Activated CD8-positive, alpha-beta memory T cell treated with anti-CD3 and anti-CD28 coated beads for 24 hours (primary cell): Measurements from ENCODE around the gene OR6C1.
"Not testable (repeated sequence)": the region's sequence is repeated elsewhere in the genome, so short reads cannot be mapped to it uniquely, and the experiment has no call there.

ENCODE experiments used
- DNase-seq: peaks from one replicate; pipeline ENCODE4 v3.0.0-alpha.2; 2020

The OR6C1 gene

GRCh38 chr12:55314043-55314442 lies at the start of gene OR6C1:
Gene OR6C1 (plus strand): TSS chr12:55314343. CDS start chr12:55320600, 6,257 bp downstream.
- no peak for DNase-seq

- DNase-seq, result no peak
Observed at GRCh38 chr12:55280991-55281390, 33.2 kb upstream of the OR6C1 start.

GRCh38 chr12:55289999-55290398 lies 24.1 kb upstream of the OR6C1 start:
- DNase-seq, result no peak

- DNase-seq, result no peak
Observed at GRCh38 chr12:55296469-55296868, 17.7 kb upstream of the OR6C1 start, which contains the start of gene OR6C6. Gene OR6C6 (minus strand): TSS chr12:55296569. CDS start chr12:55295232, 1,337 bp downstream.

GRCh38 chr12:55320201-55320600 lies 6.1 kb downstream of the OR6C1 start:
- no peak for DNase-seq

- not testable (repeated sequence) for DNase-seq
Observed at GRCh38 chr12:55325801-55326200, 11.7 kb downstream of the OR6C1 start.

GRCh38 chr12:55330446-55330845 lies 16.3 kb downstream of the OR6C1 start, which contains the start of gene OR6C3:
Gene OR6C3 (plus strand): TSS chr12:55330746. CDS start chr12:55331701, 955 bp downstream.
- DNase-seq, result no peak

GRCh38 chr12:55336002-55336401 lies 21.9 kb downstream of the OR6C1 start:
- no peak for DNase-seq

GRCh38 chr12:55355338-55355737 lies 41.2 kb downstream of the OR6C1 start:
- not testable (repeated sequence) for DNase-seq

GRCh38 chr12:55362675-55363074 lies 48.5 kb downstream of the OR6C1 start, which contains the start of gene OR6C75:
Gene OR6C75 (plus strand): TSS chr12:55362975. CDS start chr12:55365111, 2,136 bp downstream.
- no peak for DNase-seq

GRCh38 chr12:55365086-55365485 lies 50.9 kb downstream of the OR6C1 start:
- DNase-seq, result no peak
